Thymus (tissue), 11 donors: ENCODE data around the gene PSMB7. TPM values are rescaled to one million over a fixed set of nuclear protein-coding genes. Genes with fewer than 3 reads are reported as not detected.

Experiments used
- DNase-seq, 9 donors: peaks; one replicate each; pipeline ENCODE4 v3.0.0-alpha.2; 2013; ENCODE audit warnings: low spot score in 9 of 9, low read depth in 6 of 9, missing footprints in 1 of 9
- H3K27ac ChIP-seq, 2 donors: one replicate each; pipeline ENCODE4 v1.5.1; 2013; ENCODE audit warnings: control low read depth in 1 of 2, low read depth in 1 of 2, low read length in 1 of 2, mild to moderate bottlenecking in 1 of 2, moderate library complexity in 1 of 2
- H3K27me3 ChIP-seq, 2 donors: one replicate each; pipeline ENCODE4 v1.5.1; 2013; ENCODE audit warnings: low read length in 1 of 2; ENCODE audit not compliant: control insufficient read depth in 2 of 2, insufficient read depth in 1 of 2
- H3K36me3 ChIP-seq, 2 donors: one replicate each; pipeline ENCODE4 v1.5.1; 2013; ENCODE audit warnings: low read length in 1 of 2, mild to moderate bottlenecking in 1 of 2, moderate library complexity in 1 of 2; ENCODE audit not compliant: control insufficient read depth in 2 of 2, insufficient read depth in 2 of 2
- H3K4me1 ChIP-seq, 2 donors: one replicate each; pipeline ENCODE4 v1.5.1; 2013; ENCODE audit warnings: low read length in 2 of 2; ENCODE audit not compliant: control insufficient read depth in 2 of 2, insufficient read depth in 2 of 2
- H3K4me3 ChIP-seq, 2 donors: one replicate each; pipeline ENCODE4 v1.5.1; 2013; ENCODE audit warnings: low read length in 2 of 2, control low read depth in 1 of 2, mild to moderate bottlenecking in 1 of 2
- H3K9me3 ChIP-seq, 2 donors: one replicate each; pipeline ENCODE4 v1.5.1; 2013; ENCODE audit warnings: low read length in 1 of 2, mild to moderate bottlenecking in 1 of 2; ENCODE audit not compliant: control insufficient read depth in 2 of 2, insufficient read depth in 1 of 2
- WGBS: extraction: QIAGEN DNeasy Blood & Tissue Kit; methylation state at CpG from one replicate; pipeline ENCODE4 v1.1.7; 2013; 5-methylcytosine and 5-hydroxymethylcytosine counted together
- polyA plus RNA-seq: library from polyadenylated mRNA; stranded (reverse); fragments of 200-250 nt; gene quantifications from one replicate; pipeline ENCODE4 v1.2.3, GENCODE V29; 2013
- total RNA-seq: library from RNA; stranded (reverse); fragments of 120-200 nt; gene quantifications from one replicate; pipeline ENCODE4 v1.2.4, GENCODE V29; 2013
- donor health status: healthy.

The PSMB7 gene
- total and polyA plus RNA-seq, 2 donors: 132 to 177 TPM

GRCh38 chr9:124325816-124326215 is 89.4 kb downstream of the PSMB7 start:
- no peak overlapping the region for H3K27ac ChIP-seq
- H3K36me3 ChIP-seq: no peaks in the 10 kb centered on the region
- no peaks in the 10 kb centered on the region for H3K27me3 ChIP-seq

GRCh38 chr9:124323904-124324303 is 91.3 kb downstream of the PSMB7 start:
- WGBS: 94% methylated on average over 10 of the region's 10 CpGs
- H3K27ac ChIP-seq: no peak overlapping the region
- no peaks in the 10 kb centered on the region for H3K9me3 ChIP-seq
- no peaks in the 10 kb centered on the region for H3K4me1 ChIP-seq
- DNase-seq: no peak
- no peaks in the 10 kb centered on the region for H3K36me3 ChIP-seq
- H3K4me3 ChIP-seq: no peak overlapping the region
- no peaks in the 10 kb centered on the region for H3K27me3 ChIP-seq

More at GRCh38 chr9:124325816-124326215, 89.4 kb downstream of the PSMB7 start:
- DNase-seq: no peak
- H3K9me3 ChIP-seq: no peaks in the 10 kb centered on the region
- 95% methylated on average over 6 of the region's 6 CpGs for WGBS
- H3K4me1 ChIP-seq: no peaks in the 10 kb centered on the region
- no peak overlapping the region for H3K4me3 ChIP-seq

- 95% methylated on average over 18 of the region's 18 CpGs for WGBS
- Histone ChIP-seq H3K4me3 (no peak overlapping the region), H3K4me1 (no peaks in the 10 kb centered on the region), H3K27me3 (no peaks in the 10 kb centered on the region), H3K27ac (no peak overlapping the region), H3K36me3 (no peaks in the 10 kb centered on the region), H3K9me3 (no peaks in the 10 kb centered on the region)
- DNase-seq: peak in 1 of 9 donors; percentile 19
Observed at GRCh38 chr9:124322618-124323432, 92.4 kb downstream of the PSMB7 start.

GRCh38 chr9:124321935-124322334 is 93.3 kb downstream of the PSMB7 start:
- Histone ChIP-seq H3K27ac (no peak overlapping the region), H3K4me3 (no peak overlapping the region), H3K36me3 (no peaks in the 10 kb centered on the region), H3K4me1 (no peaks in the 10 kb centered on the region), H3K9me3 (no peaks in the 10 kb centered on the region), H3K27me3 (no peaks in the 10 kb centered on the region)
- no peak for DNase-seq
- WGBS: 93% methylated on average over 4 of the region's 4 CpGs

GRCh38 chr9:124321416-124321815 is 93.8 kb downstream of the PSMB7 start:
- 97% methylated on average over 12 of the region's 12 CpGs for WGBS
- no peak overlapping the region for H3K4me3 ChIP-seq
- H3K9me3 ChIP-seq: no peaks in the 10 kb centered on the region
- no peak overlapping the region for H3K27ac ChIP-seq
- no peaks in the 10 kb centered on the region for H3K36me3 ChIP-seq
- H3K4me1 ChIP-seq: no peaks in the 10 kb centered on the region
- H3K27me3 ChIP-seq: no peaks in the 10 kb centered on the region
- DNase-seq: no peak

GRCh38 chr9:124320062-124320973 is 94.9 kb downstream of the PSMB7 start:
- Histone ChIP-seq H3K4me1 (no peaks in the 10 kb centered on the region), H3K27me3 (no peaks in the 10 kb centered on the region), H3K9me3 (no peaks in the 10 kb centered on the region), H3K4me3 (no peak overlapping the region), H3K27ac (no peak overlapping the region), H3K36me3 (no peaks in the 10 kb centered on the region)
- peak in 3 of 9 donors; percentile 13 to 28 (median 19) for DNase-seq
- 85% methylated on average over 17 of the region's 17 CpGs for WGBS

- no peak overlapping the region for H3K27ac ChIP-seq
- WGBS: 89% methylated on average over 16 of the region's 16 CpGs
- no peak overlapping the region for H3K4me3 ChIP-seq
- H3K4me1 ChIP-seq: no peaks in the 10 kb centered on the region
- H3K27me3 ChIP-seq: no peaks in the 10 kb centered on the region
- H3K36me3 ChIP-seq: no peaks in the 10 kb centered on the region
- H3K9me3 ChIP-seq: no peaks in the 10 kb centered on the region
- no peak for DNase-seq
Observed at GRCh38 chr9:124315882-124316281, 99.4 kb downstream of the PSMB7 start.

DNA sequence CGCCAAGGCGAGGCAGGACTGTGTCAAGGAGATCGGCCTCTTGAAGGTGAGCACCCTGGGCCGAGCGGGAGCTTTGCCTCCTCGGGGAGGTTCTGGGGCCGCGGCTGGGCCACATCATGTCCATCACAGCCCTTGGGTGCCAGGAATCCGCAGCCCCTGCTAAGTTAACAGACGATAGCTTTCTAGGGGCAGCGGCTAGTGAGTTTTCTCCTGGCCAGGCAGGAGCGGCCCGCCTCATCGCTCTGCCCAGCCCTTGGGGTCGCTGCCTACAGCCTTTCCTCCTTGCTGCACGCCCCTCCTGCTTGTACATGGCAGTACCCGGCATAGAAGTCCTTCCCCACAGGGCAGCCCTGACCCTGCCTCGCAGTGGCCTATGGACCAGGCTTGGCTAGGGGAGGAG is 101.3 kb downstream of the PSMB7 start:
- Histone ChIP-seq H3K36me3 (no peaks in the 10 kb centered on the region), H3K9me3 (no peaks in the 10 kb centered on the region), H3K27me3 (no peaks in the 10 kb centered on the region), H3K4me1 (no peaks in the 10 kb centered on the region), H3K4me3 (no peak overlapping the region), H3K27ac (no peak overlapping the region)
- no peak for DNase-seq
- 98% methylated on average over 18 of the region's 18 CpGs for WGBS
